ENCODE data around the gene CHRNA7. TPM values are rescaled to one million over a fixed set of nuclear protein-coding genes. Genes with fewer than 3 reads are reported as not detected.

The CHRNA7 gene
- 10 to 100 TPM in 1 of 4 donors, 1 to 10 TPM in 2, under 1 TPM in 1; 0.20 to 10.2 (median 4.2) TPM for total RNA-seq

DNA sequence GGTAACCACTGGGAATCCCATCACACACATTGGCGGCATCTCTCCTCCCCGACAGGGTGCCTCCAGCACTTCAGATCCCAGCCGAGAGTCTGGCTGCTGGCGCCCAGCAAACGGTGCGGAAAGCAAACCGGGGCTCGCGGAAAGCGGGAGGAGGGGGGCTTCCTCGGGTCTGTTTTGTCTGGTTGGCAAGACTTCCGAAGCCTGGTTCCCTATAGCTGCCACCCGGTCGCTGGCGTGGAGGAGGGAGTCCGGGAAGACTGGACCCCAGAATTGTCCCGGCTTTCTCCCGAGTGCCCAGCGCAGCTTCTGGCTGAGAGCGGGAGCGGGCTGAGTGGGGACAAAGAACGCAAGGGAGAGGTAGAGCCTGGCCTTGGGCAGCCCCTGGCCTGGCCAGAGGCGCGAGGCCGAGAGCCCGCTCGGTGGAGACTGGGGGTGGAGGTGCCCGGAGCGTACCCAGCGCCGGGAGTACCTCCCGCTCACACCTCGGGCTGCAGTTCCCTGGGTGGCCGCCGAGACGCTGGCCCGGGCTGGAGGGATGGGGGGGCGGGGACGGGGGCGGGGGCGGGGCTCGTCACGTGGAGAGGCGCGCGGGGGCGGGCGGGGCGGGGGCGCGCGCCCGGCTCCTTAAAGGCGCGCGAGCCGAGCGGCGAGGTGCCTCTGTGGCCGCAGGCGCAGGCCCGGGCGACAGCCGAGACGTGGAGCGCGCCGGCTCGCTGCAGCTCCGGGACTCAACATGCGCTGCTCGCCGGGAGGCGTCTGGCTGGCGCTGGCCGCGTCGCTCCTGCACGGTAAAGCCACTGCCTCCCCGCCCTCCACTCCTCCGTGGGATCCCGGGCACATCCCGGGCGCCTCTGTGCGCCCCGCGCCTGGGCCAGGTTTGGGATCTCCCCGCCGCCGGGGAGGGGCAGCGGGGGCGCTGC is at the start of gene CHRNA7:
CHRNA7 (plus strand) TSS at position 654 of the 920 bp plus-strand sequence; CDS start at position 734, 80 bp downstream.
- WGBS, 2 donors (ENCODE audit: low coverage in 1 of 2): 2 to 10% methylated on average over 4 to 27 of the region's 92 CpGs
- no peaks in the 10 kb centered on the region for H3K9me3 ChIP-seq
- peak; percentile 65 for DNase-seq
- H3K4me1 ChIP-seq: peaks cover 0 to 18% (median 16%) of the 10 kb centered on the region in 4 donors
- peak within 1 kb of the TSS; percentile 43 to 84 (median 54) for H3K4me3 ChIP-seq
- H3K36me3 ChIP-seq: no peaks in the 10 kb centered on the region
- intact Hi-C loops (cut with DNase I; ENCODE audit: low total_unique reads): no loop called here
- H3K27ac ChIP-seq: peak within 1 kb of the TSS in 3 of 4 donors; percentile 34 to 69 (median 57)
- TF ChIP-seq, protein P1, sequence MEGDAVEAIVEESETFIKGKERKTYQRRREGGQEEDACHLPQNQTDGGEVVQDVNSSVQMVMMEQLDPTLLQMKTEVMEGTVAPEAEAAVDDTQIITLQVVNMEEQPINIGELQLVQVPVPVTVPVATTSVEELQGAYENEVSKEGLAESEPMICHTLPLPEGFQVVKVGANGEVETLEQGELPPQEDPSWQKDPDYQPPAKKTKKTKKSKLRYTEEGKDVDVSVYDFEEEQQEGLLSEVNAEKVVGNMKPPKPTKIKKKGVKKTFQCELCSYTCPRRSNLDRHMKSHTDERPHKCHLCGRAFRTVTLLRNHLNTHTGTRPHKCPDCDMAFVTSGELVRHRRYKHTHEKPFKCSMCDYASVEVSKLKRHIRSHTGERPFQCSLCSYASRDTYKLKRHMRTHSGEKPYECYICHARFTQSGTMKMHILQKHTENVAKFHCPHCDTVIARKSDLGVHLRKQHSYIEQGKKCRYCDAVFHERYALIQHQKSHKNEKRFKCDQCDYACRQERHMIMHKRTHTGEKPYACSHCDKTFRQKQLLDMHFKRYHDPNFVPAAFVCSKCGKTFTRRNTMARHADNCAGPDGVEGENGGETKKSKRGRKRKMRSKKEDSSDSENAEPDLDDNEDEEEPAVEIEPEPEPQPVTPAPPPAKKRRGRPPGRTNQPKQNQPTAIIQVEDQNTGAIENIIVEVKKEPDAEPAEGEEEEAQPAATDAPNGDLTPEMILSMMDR (IDR thresholded peaks at IDR 0.05): peak; percentile 22 to 51 (median 39)
- TF ChIP-seq POLR2AphosphoS5 (IDR thresholded peaks at IDR 0.05): peak; percentile 16 to 33 (median 24)
- TF ChIP-seq EP300 (IDR thresholded peaks at IDR 0.05; ENCODE audit: low read depth): no peak
- peak; percentile 48 for TF ChIP-seq POLR2A (IDR thresholded peaks at IDR 0.05)
- H3K27me3 ChIP-seq: peaks cover 62% of the 10 kb centered on the region
- in situ Hi-C loops (cut with MboI; ENCODE audit: low pct_ligation_motif_present in 1 of 4, low pct_unique_long_range_greater_than_20kb in 1 of 4, low sequenced_read_pairs in 3 of 4): no loop called here

DNA sequence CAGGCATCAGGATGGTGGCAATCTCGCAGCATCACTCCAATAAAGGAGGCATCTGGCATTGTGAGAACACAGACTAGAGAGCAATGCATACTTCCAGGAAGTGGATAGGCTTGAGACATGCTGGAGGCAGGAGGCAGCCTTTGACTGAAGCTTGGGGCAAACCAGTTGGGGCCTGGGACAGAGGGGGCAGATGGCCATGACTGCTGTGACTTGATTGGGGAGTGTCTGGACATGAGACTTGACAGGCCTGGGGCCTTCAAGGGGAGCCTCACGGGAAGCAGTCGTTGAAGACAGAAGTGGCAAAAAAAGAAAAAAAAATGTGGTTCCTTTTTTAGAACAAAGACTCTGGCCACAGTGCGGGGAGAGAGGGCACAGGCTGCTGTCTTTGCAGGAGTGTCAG is 44.7 kb upstream of the CHRNA7 start:
- TF ChIP-seq, protein P1 (IDR thresholded peaks at IDR 0.05): no peak
- TF ChIP-seq POLR2A (IDR thresholded peaks at IDR 0.05): no peak
- TF ChIP-seq POLR2AphosphoS5 (IDR thresholded peaks at IDR 0.05): no peak
- no peak for TF ChIP-seq EP300 (IDR thresholded peaks at IDR 0.05; ENCODE audit: low read depth)
- intact Hi-C loops (cut with DNase I; ENCODE audit: low total_unique reads): no loop called here
- in situ Hi-C loops (cut with MboI; ENCODE audit: low pct_ligation_motif_present in 1 of 4, low pct_unique_long_range_greater_than_20kb in 1 of 4, low sequenced_read_pairs in 3 of 4): loop anchor here in 1 of 4 donors (25.0 kb wide), 1 partner anchor 323 kb away; no protein-coding TSS in a partner anchor
- DNase-seq: no peak
- Histone ChIP-seq H3K4me1 (no peaks in the 10 kb centered on the region), H3K27ac (no peak overlapping the region), H3K27me3 (no peaks in the 10 kb centered on the region), H3K9me3 (no peaks in the 10 kb centered on the region), H3K36me3 (no peaks in the 10 kb centered on the region), H3K4me3 (no peak overlapping the region)
- 43 to 50% methylated on average over 3 to 4 of the region's 4 CpGs for WGBS, 2 donors (ENCODE audit: low coverage in 1 of 2)

- TF ChIP-seq POLR2A (IDR thresholded peaks at IDR 0.05) (no peak), EP300 (IDR thresholded peaks at IDR 0.05; ENCODE audit: low read depth) (no peak), POLR2AphosphoS5 (IDR thresholded peaks at IDR 0.05) (no peak)
- TF ChIP-seq, protein P1 (IDR thresholded peaks at IDR 0.05): no peak
- in situ Hi-C loops (cut with MboI; ENCODE audit: low pct_ligation_motif_present in 1 of 4, low pct_unique_long_range_greater_than_20kb in 1 of 4, low sequenced_read_pairs in 3 of 4): loop anchor here in 1 of 4 donors (25.0 kb wide), 1 partner anchor 331 kb away; no protein-coding TSS in a partner anchor
- DNase-seq: no peak
- 54 to 60% methylated on average over 4 of the region's 4 CpGs for WGBS, 2 donors (ENCODE audit: low coverage in 1 of 2)
- no peaks in the 10 kb centered on the region for H3K27me3 ChIP-seq
- H3K27ac ChIP-seq: no peak overlapping the region
- H3K9me3 ChIP-seq: no peaks in the 10 kb centered on the region
- intact Hi-C loops (cut with DNase I; ENCODE audit: low total_unique reads): no loop called here
- H3K4me1 ChIP-seq: peaks cover 0 to 8% (median 0%) of the 10 kb centered on the region in 4 donors
- no peaks in the 10 kb centered on the region for H3K36me3 ChIP-seq
- H3K4me3 ChIP-seq: no peak overlapping the region
Observed at GRCh38 chr15:31993062-31993461, 37.3 kb upstream of the CHRNA7 start.

DNA sequence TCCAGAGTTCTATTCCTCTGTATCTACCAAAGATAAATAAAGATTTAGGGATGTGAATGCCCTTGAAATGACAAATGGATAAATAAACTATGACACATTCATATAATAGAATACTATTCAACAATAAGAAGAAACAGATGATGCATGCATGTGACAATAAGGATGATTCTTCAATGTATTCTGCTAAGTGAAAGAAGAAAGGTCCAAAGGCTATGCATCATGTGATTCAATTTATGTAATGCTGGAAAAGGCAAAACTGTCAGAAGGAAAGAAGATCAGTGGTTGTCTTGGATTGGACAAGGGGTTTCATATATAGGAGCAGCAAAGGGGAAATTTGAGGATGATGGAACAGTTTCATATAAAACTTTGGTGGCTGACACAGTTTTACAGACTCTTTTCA is 32.6 kb upstream of the CHRNA7 start:
- H3K4me3 ChIP-seq: no peak overlapping the region
- DNase-seq: no peak
- intact Hi-C loops (cut with DNase I; ENCODE audit: low total_unique reads) (no loop called here), in situ Hi-C loops (cut with MboI; ENCODE audit: low pct_ligation_motif_present in 1 of 4, low pct_unique_long_range_greater_than_20kb in 1 of 4, low sequenced_read_pairs in 3 of 4) (loop anchor here in 1 of 4 donors (25.0 kb wide), 1 partner anchor 335 kb away; no protein-coding TSS in a partner anchor)
- H3K4me1 ChIP-seq: peaks cover 0 to 8% (median 0%) of the 10 kb centered on the region in 4 donors
- no peak for TF ChIP-seq POLR2AphosphoS5 (IDR thresholded peaks at IDR 0.05)
- H3K27me3 ChIP-seq: no peaks in the 10 kb centered on the region
- no peaks in the 10 kb centered on the region for H3K9me3 ChIP-seq
- H3K27ac ChIP-seq: no peak overlapping the region
- no peaks in the 10 kb centered on the region for H3K36me3 ChIP-seq
